Stimulated activated CD8-positive, alpha-beta memory T cell treated with anti-CD3 and anti-CD28 coated beads, Interleukin-4, amount 100 ng/mL, for 48 hours (primary cell): ENCODE results near the gene CDK9.
"Not testable (repeated sequence)": the region's sequence is repeated elsewhere in the genome, so short reads cannot be mapped to it uniquely, and the experiment has no call there.

Source experiments
- DNase-seq: peaks from one replicate; pipeline ENCODE4 v3.0.0-alpha.2; 2020

CDK9 gene

GRCh38 chr9:127785933-127786772, at the start of gene CDK9:
TSS of gene CDK9 (plus strand) at chr9:127786034. CDS start at chr9:127786149, 115 bp downstream.
- DNase-seq, result peak; percentile 94

- no peak for DNase-seq
Measured at GRCh38 chr9:127738666-127739065, 47.2 kb upstream of the CDK9 start.

DNA sequence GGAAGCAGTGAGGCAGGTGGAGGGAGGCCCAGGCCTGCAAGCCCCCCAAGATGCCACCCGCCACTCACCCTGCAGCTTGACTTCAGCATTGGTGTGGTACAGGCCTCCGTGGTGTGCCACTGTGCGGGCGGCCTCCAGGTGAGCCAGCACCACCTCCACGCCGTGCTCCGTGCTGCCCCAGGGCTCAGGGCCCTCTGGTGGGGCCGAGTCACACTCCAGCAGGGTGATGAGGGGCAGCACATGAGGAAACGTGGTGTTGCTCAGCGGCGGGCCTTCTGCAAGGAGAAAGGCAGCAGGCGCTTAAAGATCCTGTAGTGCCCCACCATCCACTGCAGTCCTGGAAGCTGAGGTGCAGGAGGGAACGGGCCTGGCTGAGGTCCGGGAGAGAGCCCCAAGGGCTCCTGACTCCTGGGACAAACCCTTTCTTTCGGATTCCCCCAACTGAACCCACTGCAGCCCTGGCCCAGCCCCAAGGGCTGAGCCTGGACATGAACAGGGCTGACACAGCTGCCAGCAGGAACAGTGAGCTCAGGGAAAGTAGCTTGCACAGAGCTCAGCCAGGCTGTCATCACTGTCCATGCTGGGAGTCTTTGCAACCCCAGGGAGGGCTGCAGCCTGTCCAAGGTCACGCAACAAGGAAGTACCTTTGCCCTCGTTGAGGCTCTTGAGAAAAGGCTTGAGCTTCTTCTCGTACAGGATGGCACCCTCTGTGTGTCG, 46.1 kb upstream of the CDK9 start:
- no peak for DNase-seq

GRCh38 chr9:127741831-127742434, 43.9 kb upstream of the CDK9 start:
- no peak for DNase-seq

- DNase-seq, result no peak
Measured at GRCh38 chr9:127742435-127743088, 43.3 kb upstream of the CDK9 start.

- no peak for DNase-seq
Measured at GRCh38 chr9:127744398-127745110, 41.3 kb upstream of the CDK9 start.

DNA sequence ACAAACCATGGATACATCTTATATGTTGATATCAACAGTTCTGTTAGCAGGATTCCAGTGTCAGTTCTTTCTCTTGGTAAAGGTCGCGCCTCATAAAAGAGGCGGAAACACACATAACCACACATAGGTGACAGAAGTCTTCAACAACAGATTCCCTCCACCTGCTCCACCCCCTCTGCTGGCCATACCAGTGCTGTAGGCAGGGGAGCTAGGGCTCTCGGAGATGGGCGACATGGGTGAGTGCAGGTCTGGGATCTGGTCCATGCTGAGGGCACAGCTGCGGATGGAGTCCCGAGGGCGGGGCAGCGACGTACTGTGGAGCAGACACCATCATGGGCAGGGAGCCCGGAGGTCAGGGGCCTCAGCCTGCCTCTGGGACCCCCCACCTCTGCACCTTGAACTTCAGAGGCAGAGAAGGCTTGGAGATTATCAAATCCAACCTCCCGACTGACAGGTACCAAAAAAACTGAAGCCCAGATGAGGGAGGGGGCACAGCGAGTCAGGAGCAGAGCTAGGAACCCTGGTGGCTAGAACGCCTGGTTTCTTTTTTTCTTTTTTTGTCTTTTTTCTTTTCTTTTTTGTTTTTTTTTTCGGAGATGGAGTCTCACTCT, 38.8 kb upstream of the CDK9 start:
- DNase-seq, result no peak

DNA sequence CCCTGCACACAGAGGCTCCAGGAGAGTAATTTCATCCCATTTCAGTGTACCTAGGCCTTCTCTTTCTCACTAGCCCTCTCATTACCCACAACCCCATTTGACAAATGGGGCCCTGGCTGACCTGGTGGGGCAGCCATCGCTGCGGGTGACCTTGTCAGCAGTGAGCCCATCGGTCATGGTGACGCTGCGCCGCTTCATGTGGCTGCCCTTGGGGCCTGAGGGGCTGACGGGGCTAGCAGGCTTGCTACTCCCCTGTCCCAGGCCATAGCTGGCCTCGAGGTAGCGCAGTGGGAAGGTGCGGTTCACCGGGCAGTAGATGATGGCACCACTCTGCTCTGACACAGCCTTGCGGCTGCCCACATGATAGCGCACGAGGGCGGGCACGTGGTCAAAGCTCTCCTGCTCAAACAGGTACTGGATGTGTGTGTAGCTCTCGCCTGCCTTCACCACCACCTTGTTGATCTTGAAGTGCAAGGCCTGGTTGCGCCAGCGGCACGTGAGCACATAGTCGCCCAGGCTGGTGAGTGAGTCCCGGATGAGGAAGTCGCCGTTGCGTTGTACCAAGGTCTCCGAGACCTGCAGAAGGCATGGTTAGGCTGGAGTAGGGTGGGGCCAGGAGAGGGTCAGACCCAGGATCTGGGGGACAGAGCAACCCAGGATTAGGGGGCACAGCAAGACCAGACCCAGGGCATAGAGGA, 36.6 kb upstream of the CDK9 start:
- DNase-seq, result no peak

DNA sequence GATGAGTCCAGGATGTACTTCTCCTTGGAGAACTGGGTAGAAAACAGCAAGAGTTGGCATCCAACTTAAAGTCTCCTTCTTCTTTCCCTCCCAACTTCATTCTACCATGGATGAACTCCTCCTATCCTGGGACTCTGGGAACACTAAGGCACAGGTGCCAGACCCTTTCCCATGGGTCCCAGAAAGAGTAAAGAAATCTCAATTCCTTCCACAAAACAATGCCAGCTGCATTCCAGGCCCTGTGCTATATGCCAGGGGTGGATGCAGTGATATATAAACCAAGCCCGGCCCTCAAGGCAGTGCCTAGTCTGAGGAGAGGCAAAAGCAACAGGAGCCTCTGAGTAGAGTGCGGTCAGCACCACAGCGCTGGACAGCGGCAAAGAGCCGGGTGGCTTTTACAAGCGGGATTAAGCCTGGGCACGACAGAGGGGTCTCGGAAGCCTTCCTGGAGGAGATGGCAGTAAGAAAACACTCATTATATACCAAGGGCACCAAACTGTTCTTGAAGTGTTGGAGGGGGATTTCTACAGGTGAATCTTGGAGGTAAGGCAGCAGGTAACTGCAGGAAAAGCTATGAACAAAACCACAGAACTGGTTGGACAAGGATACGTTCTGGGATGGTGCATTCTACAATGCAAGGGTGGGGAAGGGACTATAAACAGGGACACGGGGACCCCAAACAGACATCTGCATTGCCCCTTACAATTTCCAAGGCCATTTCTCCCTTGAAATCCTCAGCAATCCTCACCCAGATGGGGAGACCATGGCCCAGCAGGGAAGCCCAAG, 34.4 kb upstream of the CDK9 start:
- no peak for DNase-seq

GRCh38 chr9:127753148-127753547, 32.7 kb upstream of the CDK9 start:
- DNase-seq, result no peak

- DNase-seq, result no peak
Measured at GRCh38 chr9:127753622-127754021, 32.2 kb upstream of the CDK9 start.

DNA sequence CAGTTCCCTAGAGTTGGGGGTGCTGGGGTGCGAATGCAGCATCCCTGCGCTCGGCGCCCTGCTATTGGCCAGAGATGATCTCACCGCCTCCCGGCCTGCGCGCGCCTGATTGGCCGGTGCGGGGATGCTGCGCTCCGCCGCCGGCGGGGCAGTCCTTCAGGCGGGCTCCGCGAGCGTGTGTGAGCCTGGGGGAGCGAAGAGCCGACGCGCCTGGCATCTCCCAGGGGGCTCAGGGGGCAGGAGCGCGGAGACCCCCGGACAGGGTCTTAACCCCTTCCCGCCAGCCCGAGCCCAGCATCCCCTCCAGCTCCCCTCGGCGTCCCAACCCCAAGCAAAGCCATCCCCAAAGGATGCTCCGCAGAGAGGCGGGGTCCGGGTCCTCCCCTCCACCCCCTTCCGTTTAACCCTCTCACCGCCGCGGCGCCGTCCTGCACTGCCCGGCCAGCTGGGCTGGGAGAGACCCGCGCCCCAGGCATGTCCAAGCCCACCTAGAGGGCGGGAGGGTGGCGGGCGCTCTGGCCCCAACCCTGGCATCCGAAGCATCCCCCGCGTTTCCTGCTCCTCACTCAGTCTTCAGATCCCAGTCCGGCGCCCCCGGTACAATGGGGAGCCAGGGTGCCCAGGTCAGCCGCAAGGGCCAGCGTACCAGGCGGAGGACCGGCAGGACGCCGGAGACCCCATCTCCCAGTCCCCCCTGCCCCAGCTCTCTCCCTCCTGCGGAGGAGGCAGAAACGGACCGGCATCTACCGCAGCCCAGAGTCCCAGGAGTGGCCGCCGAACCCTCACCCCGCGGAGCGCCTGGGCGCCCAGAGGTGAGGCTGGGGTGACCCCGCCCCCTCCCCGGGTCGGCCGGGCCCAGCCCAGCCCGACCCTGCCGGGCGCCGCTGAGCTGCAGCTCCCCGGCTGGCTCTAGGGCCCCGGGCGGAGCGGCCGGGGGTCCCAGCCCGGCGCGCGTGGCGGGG, 31.5 kb upstream of the CDK9 start:
- DNase-seq, result no peak

DNA sequence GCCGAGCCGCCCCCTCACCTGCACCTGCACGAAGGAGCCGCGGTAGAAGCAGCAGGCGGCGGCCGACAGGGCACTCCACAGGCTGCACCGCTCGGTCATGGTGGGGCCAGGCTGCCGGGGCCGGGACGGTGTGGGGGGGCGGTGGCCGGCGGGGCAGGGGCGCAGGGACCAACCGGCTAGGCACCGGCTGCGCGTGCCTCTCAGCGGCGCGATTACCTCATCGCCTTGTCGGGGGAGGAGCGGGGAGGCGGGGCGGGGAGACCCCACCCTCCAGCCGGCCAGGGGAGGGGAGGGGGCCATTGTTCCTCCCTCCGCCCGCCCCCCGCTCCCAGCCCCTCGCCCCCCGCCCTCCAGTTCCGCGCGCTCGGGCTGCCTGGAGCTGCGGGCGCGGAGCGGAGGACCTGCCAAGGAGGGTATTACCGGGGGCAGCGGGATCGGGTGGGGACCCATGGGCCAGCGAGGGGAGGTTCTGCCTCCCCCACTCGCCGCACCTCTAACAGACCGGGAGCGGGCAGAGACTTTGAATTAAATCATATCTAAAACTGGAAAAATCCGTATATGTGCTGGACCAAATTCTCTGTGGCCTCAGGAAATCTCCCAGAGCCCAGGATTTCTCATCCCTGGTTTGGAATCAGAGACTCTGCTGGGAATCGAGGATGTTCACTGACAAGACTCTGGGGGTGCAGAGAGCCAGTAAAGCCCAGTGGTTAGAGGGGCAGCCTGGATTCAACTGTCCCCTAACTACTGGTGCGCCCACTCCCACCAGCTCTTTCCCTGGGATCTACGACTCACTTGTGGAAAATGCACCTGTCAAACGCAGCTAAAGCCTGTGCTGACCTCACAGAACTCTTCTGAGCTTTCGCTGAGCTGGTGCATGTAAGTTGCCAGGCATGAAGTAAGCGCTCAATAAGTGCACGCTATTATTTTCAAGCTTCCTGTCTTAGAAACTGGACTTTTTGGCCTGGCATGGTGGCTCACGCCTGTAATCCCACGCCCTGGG, 30.5 kb upstream of the CDK9 start:
- DNase-seq, result no peak

GRCh38 chr9:127756233-127756632, 29.6 kb upstream of the CDK9 start:
- DNase-seq, result no peak

DNA sequence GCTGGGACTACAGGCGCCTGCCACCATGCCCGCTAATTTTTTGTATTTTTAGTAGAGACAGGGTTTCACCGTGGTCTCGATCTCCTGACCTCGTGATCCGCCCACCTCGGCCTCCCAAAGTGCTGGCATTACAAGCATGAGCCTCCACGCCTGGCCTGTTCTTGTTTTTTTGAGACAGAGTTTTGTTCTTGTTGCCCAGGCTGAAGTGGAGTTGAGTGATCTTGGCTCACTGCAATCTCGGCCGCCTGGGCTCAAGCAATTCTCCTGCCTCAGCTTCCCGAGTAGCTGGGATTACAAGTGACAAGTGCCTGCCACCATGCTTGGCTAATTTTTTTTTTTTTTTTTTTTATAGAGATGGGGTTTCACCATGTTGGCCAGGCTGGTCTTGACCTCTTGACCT, 29.1 kb upstream of the CDK9 start:
- not testable (repeated sequence) for DNase-seq

- DNase-seq, result no peak
Measured at GRCh38 chr9:127758843-127759242, 27.0 kb upstream of the CDK9 start.

DNA sequence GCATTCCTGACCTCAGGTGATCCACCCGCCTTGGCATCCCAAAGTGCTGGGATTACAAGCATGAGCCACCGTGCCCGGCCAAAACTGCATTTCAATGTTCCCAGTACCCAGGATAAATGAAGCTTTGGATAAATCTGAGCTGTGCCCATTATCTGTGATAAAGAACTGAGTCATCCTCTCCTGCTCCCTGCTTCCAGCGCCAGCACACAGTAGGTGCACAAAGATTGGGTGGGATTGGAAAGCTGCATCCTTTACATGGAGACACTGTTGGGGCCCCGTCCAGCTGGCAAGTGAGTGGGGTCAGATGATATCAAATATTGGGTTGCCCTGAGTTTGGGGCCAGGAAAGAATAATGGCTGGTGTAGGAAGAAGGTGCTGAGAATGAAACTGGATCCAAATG, 24.8 kb upstream of the CDK9 start:
- DNase-seq, result no peak

DNA sequence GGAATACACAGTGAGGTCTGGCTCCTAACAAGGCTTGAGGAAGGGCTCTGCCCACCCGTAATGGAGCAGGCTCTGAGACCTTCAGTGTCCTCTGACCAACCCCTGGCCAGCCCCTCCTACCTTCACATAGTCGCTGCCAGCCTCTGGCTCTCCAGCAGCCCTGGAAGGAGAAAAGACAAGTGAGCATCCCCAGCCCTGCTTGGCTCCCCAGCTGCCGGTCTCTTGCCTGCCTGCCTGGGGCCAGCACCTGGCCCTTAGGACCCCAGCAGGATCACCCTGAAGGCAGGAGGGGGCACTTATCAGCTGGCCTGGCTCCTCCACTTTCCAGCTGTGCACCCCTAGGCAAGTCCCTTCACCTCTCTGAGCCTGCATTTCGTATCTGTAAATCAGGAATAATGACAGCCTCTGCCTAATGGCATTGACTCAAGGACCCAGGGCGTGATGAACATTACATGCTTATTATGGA, 24.3 kb upstream of the CDK9 start:
- no peak for DNase-seq
